Superior temporal gyrus (tissue), 1 donor: ENCODE results near the gene ARHGAP21.

ENCODE experiments used
- DNase-seq: peaks from one replicate; pipeline ENCODE4 v3.0.0-alpha.2; 2016; ENCODE audit errors: extremely low spot score

Gene ARHGAP21

DNA sequence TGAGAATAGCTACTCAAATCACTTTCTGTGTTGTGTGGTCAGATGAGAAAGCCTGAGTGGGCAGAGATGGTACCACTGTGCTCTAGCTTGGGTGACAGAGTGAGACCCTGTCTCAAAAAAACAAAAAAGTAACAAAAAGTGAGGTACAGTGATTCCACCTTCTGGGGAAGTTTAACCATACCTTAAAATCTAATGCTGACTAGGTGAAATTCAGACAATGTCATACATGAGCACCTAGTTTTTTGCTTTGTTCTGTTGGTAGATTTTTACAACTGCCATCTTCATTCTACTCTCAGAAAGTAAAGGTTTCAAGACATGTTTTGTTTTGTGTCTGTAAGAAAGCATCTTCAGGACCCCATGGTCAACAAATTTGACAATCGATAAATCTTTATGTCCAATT lies 144.2 kb downstream of the ARHGAP21 start:
- no peak for DNase-seq

DNA sequence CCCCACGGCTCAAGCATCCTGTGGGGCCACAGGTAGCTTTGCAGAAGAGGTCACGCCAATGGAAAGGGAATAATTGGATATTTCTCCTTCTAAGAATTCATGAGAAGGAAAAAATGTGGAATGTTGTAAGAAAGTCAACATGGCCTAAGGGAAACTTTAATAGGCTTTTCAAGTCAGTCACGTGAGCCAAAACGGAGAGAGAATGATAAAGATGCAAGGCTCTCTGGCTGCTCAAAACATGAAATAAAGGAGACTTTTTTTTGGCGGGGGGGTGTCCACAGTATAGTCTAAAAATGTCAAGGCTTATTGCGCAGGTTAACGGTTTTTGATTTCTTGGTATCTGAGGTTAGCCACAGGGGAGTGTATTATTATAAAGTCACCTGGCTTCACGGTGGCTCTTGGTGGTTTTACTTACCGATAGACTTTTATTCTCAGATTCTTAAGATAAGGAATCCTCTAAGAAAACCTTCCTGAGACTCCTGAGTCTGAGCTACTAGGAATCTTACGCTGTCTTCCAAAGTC lies 148.1 kb downstream of the ARHGAP21 start:
- DNase-seq: no peak

DNA sequence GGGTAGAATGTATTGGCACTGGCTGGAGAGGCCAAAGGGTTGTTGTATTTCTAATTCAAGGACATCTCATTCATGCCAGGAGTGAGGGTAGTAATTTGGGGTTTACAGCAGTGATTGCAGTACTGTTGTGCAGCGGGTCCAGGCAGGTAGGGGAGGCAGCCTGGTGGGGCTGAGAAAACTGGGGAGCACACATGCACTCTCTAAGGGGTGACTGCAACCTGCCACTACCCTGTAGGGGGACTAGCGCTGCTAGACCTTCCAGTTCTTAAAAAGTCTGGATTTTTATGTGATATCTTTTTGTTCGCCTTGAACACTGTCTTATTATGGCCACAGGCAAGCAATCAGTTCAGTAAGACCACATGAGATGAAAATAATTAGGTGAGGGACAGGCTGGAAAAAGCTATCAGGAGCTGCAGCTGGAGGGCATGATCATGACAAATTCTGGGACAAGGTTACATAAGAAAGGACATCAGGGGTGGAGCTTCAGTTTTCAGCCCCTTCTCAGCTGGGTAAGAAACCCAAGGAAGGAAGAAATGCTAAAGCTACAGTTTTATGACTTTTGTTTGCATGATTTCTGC lies 149.0 kb downstream of the ARHGAP21 start:
- DNase-seq: peak; percentile 20

DNA sequence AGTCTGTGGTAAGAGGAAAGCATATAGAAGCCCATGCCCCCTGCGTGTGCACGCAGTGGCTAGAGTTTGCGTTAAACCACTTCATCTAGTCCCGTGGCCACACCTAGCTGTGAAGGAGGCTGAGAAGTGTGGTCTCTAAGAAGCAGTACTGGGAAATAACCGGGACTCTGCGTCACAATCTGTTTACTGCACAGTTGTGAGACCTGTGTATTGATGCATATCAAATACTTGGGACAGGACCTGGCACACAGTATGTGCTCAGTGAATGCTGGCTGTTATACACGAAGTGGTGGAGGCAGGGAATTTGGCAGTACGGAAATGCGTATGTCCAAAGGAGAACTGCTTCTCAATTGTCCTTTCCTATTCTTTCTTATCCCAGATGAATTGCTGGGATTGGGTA lies 149.5 kb downstream of the ARHGAP21 start:
- DNase-seq: peak; percentile 14

DNA sequence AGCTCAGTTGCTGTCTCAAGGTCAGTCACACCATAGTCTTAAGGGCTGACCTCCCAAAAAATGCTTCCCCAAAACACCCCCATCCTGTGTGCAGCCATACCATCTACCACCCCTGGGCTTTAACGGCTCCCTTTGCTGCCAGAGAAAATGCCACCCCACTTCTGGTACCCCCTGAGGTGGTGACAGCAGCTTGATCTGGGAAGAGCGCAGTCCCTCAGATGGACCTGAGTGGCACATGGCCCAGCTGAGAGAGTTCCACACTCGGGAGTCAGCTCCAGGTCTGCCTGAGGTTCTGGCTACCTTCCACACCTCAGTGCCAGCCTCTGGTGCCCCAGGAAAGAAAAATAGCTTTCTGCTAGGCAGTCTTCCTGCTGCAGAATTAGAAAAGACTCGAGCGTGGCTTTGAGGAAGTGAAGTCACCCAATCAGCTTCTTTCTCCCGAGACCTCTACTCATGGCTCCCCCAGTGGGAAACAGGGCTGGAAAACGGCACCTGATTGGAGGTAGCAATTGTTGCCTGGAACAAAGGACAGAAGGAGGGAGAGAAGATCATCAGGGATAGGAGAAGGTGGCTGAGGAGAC lies 151.7 kb downstream of the ARHGAP21 start:
- no peak for DNase-seq

DNA sequence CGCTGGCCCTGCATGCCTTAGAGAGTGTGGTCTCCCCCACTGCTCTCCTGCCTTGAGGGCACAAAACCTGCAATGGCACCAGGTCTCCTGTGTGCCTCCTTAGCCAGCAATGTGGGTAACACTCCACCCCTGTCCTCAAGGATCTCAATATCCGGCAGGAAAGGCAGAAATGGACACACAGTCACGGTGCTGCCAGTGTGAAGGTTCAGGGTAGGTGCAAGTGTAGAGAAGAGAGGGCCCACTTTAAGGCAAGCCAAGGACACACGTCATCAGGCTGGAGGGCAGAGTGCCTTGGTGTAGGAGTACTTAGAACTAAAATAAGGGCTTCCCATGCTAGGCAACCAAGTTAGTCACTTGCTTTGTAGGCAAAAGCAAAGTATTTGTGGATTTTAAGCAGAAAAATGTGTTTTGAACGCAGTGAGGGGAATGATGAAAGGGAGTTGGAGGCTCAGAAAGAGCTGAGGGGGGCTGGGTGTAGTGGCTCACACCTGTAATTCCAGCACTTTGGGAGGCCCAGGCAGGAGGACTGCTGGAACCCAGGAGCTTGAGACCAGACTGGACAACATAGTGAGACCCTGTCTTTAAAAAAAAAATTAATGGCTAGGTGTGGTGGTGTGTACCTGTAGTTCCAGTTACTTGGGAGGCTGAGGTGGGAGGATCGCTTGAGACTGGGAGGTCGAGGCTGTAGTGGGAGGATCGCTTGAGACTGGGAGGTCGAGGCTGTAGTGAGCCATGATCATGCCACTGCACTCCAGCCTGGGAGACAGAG lies 152.8 kb downstream of the ARHGAP21 start:
- no peak for DNase-seq

DNA sequence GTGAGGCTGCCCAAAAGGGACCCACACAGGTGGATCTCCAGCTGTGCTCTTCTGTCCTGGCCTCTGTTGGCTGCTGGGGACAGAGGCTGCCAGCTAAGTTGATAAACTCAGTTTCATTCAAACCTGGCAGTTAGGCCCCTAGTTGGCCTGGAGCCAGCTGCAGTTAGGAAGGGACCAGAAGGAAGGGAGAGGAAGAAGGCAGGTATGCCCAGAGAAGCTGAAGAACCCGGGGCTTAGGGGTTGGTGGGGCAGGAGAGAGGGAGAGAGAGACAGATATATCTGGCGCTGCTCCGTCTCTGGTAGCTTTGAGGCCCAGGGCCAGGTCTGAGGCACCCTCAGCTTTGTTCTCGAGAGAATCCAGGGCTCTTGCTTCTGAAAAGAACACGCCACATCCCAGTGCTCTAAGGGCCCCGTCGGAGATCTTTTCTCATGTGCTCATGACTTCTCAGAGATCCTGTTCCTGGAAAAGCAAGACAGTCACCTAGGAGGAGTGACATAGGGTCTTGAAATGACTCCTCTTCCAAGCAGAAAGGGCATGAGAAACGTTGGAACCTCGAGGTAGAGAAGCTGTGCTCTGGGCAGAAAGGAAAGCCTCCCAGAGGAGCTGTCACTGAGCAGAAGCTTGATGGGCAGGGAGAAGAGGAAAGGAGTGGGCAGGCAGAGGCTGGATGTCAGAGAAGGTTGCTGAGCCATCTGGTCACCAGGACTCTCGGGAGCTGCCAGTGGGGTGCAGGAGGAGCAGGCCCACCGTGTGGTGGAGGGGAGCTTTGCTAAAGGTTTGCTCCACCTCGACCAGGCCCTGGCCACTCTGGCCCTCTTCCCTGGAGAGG lies 153.6 kb downstream of the ARHGAP21 start:
- DNase-seq: no peak

DNA sequence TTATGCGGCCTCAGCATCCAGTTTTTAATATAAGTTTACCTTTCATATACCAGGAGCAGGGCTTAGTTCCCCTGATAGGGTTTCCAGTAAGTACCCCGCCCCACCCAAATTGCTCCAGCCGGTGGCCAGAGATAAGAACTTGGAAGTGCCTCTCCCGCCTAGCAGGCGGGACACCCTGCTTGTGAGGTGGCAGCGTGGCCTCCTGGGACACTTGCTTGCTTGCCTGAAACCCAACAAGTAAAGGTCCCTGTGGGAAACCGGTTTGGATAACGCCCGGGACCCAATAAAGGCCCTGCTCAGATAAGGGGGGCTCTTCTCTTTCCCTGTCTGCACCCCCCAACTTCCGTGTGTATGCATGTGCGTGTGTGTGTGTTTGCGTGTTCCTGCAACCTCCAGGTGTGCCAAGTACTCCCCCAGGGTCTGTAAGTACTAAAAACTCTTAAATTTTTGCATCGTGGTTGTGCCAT lies 154.3 kb downstream of the ARHGAP21 start:
- DNase-seq: no peak

DNA sequence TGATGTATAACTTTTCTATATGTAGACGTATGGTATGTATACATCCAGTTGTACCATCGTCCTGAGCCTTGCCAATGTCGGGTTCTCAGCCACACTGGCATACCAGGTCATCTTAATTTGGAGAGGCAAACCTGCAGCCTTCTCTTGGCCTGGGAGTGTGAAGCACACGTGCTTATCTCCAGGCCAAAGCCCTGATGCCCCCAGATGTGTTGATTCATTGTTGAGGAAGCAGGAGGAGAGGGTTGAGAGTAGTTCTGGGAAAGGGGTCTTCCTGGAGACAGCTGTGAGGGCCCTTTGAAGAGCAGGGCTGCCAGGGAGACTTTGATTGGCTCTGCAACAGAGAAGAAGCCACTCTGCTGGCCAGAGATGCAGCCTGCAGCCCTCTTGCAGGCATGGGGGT lies 155.6 kb downstream of the ARHGAP21 start:
- DNase-seq: no peak

DNA sequence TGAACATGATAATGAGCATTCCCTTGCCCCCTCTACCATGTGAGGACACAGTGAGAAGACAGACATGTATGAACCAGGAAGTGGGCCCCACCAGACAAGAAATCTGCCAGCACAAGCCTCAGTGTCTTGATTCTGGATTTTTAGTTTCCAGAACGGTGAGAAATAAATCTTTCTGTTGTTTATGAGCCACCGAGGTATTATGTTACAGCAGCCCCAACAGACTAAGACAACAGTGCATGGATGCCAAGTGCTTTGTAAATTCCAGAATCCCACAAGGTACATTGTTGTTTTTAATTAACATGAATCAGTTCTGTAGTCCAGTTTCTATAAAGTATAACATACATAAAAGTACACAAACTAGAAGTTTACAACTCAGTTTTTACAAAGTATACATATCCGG lies 162.2 kb downstream of the ARHGAP21 start:
- DNase-seq: no peak

DNA sequence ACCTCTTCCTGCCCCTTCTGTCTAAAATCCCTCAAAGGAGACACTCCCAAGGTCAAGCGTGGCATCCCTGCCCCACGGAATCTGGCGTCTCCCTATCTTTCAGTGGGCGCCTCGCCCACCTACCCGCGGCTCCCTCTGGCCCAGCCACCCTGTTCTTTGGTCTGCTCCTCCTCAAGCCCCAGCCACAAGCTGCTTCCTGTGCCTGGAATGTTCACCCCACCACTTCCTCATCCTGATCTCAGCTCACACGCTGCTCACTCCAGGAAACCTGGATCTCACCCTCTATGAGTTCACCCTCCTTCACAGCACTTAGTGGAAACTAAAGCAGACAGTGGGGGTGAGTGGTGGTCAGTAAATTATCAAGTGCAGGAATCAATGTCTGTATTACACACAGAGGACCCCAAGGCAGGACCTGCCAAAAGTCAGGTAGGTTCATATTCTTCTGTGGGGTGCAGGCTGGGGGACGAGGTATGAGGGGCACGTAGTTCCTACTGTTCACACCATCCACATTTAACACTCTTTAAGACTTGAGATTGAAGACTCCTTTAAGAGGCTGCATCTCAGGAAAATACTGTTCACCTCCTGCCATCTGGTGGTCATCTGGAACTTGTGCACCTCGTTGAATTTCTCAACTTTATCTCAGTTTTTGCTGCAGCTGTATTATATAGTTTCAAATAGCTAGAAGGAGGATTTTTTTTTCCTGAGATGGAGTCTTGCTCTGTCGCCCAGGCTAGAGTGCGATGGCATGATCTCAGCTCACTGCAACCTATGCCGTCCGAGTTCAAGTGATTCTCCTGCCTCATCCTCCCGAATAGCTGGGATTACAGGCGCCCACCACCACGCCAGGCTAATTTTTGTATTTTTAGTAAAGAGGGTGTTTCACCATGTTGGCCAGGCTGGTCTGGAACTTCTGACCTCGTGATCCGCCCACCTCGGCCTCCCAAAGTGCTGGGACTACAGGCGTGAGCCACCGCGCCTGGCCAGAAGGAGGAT lies 166.6 kb downstream of the ARHGAP21 start:
- DNase-seq: peak; percentile 79

DNA sequence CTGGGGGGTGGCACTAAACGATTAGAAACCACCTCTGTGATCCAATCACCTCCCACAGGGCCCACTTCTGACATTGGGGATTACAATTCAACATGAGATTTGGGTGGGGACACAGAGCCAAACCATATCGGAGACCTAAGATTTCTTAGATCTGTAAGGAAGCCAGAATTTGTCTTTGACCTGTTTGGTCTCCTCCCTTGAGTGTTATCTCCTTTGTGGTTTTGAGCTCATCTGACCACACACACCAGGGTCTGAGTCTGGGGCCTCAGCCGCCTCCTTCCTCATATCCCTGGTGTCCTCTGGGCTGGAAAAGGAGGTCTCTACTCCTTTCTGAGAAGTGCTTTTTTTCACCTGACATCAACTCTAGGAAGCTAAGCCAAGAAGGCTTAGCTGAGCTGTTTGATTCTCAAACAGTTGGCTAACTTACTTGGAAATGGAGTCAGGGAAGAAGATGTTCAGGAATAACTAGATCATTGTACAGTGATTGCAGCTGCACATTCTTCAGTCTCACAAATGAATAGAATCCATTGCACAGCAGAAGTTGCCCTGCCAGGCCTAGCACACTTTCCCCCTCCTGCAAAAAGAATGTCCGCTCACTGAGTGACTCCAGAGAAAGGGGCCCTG lies 167.4 kb downstream of the ARHGAP21 start:
- no peak for DNase-seq

DNA sequence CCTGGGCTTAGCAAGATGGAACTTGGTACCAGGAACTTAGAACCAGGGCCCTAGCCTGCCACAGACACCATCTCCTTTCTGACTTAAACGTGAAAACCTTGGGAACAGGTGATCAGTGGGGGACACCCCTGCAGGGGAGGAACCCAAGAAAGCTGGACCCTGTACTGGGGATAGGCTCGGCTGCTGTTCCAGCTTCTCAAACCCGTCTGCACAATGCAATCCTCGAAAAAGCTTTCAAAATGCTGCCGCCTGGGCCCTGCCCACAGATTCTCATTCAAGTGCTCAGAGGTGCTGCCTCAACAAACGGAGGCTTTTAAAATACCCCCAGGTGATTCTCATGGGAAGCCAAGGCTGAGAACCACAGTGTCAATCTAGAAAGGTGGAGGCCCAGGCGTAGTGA lies 169.7 kb downstream of the ARHGAP21 start:
- DNase-seq: no peak

DNA sequence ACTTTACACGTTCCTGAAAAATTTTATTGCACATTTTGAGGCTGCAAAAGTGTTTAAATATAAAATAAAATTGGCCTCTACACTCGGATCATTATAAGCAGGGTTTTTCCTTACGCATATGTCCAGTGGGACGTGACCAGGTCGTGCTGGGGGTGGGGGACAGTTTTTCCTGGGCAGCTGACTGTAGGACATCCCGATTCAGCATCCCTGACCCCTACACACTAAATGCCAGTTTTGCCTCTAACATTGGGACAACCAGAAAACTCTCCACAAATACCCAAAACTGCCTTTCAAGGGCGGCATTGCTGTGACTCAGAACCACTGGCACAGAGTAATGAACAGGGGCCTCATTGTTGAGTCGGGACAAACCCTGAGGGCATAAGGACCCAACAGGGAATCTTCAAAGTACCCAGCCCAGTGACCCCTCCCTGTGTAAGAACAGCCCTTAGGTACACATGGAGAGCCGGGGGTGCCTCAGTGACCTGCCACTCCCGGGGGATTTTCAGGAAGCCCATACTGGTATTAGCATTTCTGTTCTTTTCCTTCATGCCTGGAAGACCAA lies 170.6 kb downstream of the ARHGAP21 start:
- no peak for DNase-seq

DNA sequence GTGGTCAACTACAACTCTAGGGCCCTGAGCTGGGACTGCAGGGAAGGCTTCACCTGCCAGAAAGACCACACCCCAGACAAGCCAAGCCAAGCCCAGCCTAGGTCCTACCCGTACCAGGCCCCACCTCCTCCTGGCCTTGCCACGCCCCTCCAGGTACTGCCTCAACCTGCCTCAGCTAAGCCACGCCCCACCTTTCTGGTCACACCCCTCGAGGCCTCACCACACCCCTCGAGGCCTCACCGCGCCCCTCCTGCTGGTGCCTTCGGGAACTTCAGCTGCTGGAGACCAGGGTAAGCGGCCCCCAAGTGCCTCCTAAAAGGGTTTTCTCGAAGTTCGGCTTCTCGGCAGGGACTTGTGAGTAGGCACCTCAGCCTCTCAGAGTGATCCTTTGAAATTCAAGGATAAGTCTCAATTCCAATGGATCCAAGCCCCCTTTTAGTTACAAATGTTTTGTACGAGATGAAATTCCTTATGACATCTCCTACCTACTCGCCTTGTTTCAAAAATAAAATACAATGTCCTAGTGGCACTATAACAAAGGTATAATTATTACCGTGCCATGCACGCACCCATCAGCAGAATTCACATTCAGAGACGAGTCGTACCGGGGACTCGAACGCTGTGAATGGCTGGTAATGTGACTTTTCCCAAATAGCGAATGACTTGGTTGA lies 171.2 kb downstream of the ARHGAP21 start:
- no peak for DNase-seq

DNA sequence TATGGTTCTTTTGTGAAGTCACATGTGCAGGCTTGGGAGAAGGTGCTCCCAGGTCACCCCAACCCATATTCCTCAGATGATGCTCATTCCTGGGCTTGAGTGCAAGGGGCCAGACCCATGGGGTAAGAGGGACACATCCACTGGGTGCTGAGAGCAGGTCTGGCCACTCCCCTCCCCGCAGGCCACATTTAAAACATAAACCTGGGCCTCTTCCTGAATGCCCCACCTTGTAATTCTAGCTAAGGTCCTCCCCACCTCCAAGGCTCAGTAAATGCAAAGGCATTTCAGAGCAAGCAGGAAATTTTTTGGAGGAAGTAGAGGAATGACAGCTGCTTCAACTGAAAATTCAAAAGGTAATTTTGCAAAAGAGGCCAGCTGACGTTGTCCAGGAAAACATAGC lies 172.5 kb downstream of the ARHGAP21 start:
- no peak for DNase-seq

DNA sequence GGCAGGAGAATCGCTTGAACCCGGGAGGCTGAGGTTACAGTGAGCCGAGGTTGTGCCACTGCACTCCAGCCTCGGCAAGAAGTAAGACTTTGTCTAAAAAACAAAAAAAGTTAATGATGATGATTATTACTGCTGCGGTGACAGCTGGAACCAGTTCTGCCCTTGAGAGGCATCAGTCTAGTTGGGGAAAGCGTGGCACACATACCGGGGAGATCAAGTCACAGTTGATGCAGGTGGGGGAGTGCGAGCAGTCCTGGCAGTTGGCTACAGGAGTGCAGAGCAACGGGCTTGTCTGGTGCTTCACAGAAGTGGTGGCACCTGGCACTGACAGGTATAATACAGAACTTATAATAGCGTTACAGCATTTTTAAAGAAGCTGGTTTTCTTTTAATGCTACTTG lies 173.0 kb downstream of the ARHGAP21 start:
- no peak for DNase-seq

DNA sequence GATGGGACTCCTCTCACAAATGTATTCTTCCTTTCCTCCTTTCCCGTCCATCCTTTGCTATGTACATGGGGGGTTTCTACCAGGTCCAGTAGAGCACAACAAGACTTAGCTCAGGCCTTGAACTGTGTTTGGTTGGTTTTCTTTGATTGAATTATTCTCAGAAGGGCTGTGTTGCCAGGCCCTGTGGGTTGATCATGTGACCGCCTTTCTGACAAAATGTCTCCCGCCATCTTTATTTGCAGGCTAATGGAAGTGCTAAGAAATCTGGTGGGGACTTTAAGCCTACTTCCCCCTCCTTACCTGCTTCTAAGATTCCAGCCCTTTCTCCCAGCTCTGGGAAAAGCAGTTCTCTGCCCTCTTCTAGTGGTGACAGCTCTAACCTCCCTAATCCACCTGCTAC lies 178.1 kb downstream of the ARHGAP21 start:
- no peak for DNase-seq

DNA sequence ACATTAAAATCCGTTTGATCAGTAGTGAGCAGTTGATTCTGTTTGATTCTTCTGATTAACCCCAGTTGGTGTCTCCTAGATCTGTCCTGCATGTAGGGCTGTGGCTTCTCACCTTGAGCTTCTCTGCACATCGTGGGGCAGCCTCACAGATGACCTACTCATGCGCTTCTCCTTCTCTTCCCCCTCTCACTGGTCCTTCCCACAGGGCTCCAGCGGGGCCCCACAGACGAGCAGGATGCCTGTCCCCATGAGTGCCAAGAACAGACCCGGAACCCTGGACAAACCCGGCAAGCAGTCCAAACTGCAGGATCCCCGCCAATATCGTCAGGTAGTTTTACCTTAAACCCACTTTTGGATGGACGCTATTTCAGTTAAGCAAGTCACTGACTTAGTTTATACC lies 178.9 kb downstream of the ARHGAP21 start:
- DNase-seq: no peak
